Neural progenitor cell (in vitro differentiated cells): ENCODE measurements around the gene CDH13. TPM values are rescaled to one million over a fixed set of nuclear protein-coding genes. Genes with fewer than 3 reads are reported as not detected.

ENCODE experiments used
- DNase-seq: peaks from one replicate; pipeline ENCODE4 v3.0.0-alpha.2; 2016; ENCODE audit warnings: low spot score
- H2AFZ ChIP-seq: fragments of 200-600 bp; sonication (generic); replicated peaks from 2 replicates; pipeline ENCODE4 v1.6.1; 2016; ENCODE audit warnings: antibody characterized with exemption
- H3F3A ChIP-seq: fragments of 200-600 bp; sonication (generic); 2 replicates; pipeline ENCODE4 v1.6.1; 2016; ENCODE audit warnings: antibody characterized with exemption, low read depth
- H3K27ac ChIP-seq: fragments of 200-600 bp; sonication (generic); 2 replicates; pipeline ENCODE4 v1.5.1; 2016; ENCODE audit warnings: mild to moderate bottlenecking
- H3K27me3 ChIP-seq: fragments of 200-600 bp; sonication (generic); 2 replicates; pipeline ENCODE4 v1.6.1; 2016; ENCODE audit warnings: mild to moderate bottlenecking, moderate library complexity
- H3K36me3 ChIP-seq: fragments of 200-600 bp; sonication (generic); 2 replicates; pipeline ENCODE4 v1.5.1; 2016
- H3K4me1 ChIP-seq: fragments of 200-600 bp; sonication (generic); 2 replicates; pipeline ENCODE4 v1.6.1; 2016; ENCODE audit warnings: mixed run types
- H3K4me2 ChIP-seq: fragments of 200-600 bp; sonication (generic); 2 replicates; pipeline ENCODE4 v1.6.1; 2016
- H3K4me3 ChIP-seq: fragments of 200-600 bp; sonication (generic); 2 replicates; pipeline ENCODE4 v1.5.1; 2016
- H3K79me2 ChIP-seq: fragments of 200-600 bp; sonication (generic); 2 replicates; pipeline ENCODE4 v1.6.1; 2016; ENCODE audit warnings: low read depth
- H3K9ac ChIP-seq: fragments of 200-600 bp; sonication (generic); 2 replicates; pipeline ENCODE4 v1.6.1; 2016
- H3K9me3 ChIP-seq: fragments of 200-600 bp; sonication (generic); 2 replicates; pipeline ENCODE4 v1.5.1; 2016; ENCODE audit warnings: low read depth
- H4K20me1 ChIP-seq: fragments of 200-600 bp; sonication (generic); 2 replicates; pipeline ENCODE4 v1.6.1; 2016; ENCODE audit warnings: low read depth
- H3K27ac Mint-ChIP-seq: 3 replicates; pipeline ENCODE4 v1.8.0; 2021; ENCODE audit warnings: mixed read lengths
- H3K27me3 Mint-ChIP-seq: 2 replicates; pipeline ENCODE4 v1.8.0; 2022; ENCODE audit warnings: low read depth, mild to moderate bottlenecking, inconsistent platforms, moderate library complexity, mixed read lengths; ENCODE audit not compliant: insufficient read depth
- H3K36me3 Mint-ChIP-seq: 3 replicates; pipeline ENCODE4 v1.8.0; 2021; ENCODE audit warnings: mixed read lengths
- H3K4me1 Mint-ChIP-seq: 3 replicates; pipeline ENCODE4 v1.8.0; 2021; ENCODE audit warnings: mixed read lengths
- H3K4me3 Mint-ChIP-seq: 3 replicates; pipeline ENCODE4 v1.8.0; 2021; ENCODE audit warnings: mild to moderate bottlenecking, moderate library complexity, mixed read lengths
- H3K9me3 Mint-ChIP-seq: 3 replicates; pipeline ENCODE4 v1.8.0; 2020; ENCODE audit warnings: mixed read lengths
- EZH2 ChIP-seq: fragments of 200-600 bp; sonication (generic); IDR thresholded peaks from 2 replicates; pipeline ENCODE4 v1.6.1; 2017; ENCODE audit warnings: antibody characterized with exemption, mild to moderate bottlenecking, moderate library complexity
- EZH2phosphoT487 ChIP-seq: fragments of 200-600 bp; sonication (generic); IDR thresholded peaks from 2 replicates; pipeline ENCODE4 v1.6.1; 2017; ENCODE audit warnings: antibody characterized with exemption
- total RNA-seq: library from RNA; depleted of rRNA; stranded (reverse); fragments of >200 nt; gene quantifications from 2 replicates; pipeline ENCODE4 v1.2.3, GENCODE V29; 2015; ENCODE audit warnings: low replicate concordance
- TF ChIP-seq, protein P1 (sequence below): fragments of 200-600 bp; sonication (generic); IDR thresholded peaks from 2 replicates; pipeline ENCODE4 v1.5.1; 2017; ENCODE audit warnings: antibody characterized with exemption, mild to moderate bottlenecking

CDH13 gene
- total RNA-seq, 1 donor from 2014 or later, result 3.0 TPM

DNA sequence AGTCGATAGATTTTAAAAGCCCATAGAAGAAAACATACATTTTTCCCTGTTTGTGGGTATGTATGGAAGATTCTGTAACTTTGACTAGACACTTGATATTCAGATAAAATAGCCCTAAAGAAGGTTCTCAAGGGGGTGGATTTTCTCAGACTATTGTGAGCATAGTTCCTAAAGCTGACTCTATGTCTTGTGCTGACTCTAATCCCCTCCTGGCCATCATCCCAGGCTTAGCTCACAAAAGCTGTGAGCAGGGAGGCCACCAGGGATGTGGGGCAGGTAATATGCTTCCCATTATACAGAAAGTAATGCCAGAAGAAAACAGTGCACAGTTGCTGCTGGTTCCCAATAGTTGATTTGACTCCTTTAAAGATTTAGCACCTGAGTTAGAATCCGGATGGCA lies 32.0 kb downstream of the CDH13 start:
- Histone ChIP-seq H4K20me1 (no peaks in the 10 kb centered on the region), H3K36me3 (no peaks in the 10 kb centered on the region), H3K79me2 (no peaks in the 10 kb centered on the region), H3K4me1 (no peaks in the 10 kb centered on the region), H3K27ac (no peak overlapping the region), H3K27me3 (no peaks in the 10 kb centered on the region), H2AFZ (no peak overlapping the region), H3F3A (no peaks in the 10 kb centered on the region), H3K4me3 (no peak overlapping the region), H3K9me3 (no peaks in the 10 kb centered on the region), H3K4me2 (no peak overlapping the region), H3K9ac (no peak overlapping the region)
- Mint-ChIP-seq H3K4me3 (no peak overlapping the region), H3K27ac (no peak overlapping the region), H3K36me3 (no peaks in the 10 kb centered on the region), H3K4me1 (peaks cover 7% of the 10 kb centered on the region), H3K27me3 (no peaks in the 10 kb centered on the region), H3K9me3 (no peaks in the 10 kb centered on the region)
- TF ChIP-seq EZH2 (no peak), EZH2phosphoT487 (no peak)
- TF ChIP-seq, protein P1, sequence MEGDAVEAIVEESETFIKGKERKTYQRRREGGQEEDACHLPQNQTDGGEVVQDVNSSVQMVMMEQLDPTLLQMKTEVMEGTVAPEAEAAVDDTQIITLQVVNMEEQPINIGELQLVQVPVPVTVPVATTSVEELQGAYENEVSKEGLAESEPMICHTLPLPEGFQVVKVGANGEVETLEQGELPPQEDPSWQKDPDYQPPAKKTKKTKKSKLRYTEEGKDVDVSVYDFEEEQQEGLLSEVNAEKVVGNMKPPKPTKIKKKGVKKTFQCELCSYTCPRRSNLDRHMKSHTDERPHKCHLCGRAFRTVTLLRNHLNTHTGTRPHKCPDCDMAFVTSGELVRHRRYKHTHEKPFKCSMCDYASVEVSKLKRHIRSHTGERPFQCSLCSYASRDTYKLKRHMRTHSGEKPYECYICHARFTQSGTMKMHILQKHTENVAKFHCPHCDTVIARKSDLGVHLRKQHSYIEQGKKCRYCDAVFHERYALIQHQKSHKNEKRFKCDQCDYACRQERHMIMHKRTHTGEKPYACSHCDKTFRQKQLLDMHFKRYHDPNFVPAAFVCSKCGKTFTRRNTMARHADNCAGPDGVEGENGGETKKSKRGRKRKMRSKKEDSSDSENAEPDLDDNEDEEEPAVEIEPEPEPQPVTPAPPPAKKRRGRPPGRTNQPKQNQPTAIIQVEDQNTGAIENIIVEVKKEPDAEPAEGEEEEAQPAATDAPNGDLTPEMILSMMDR, result no peak
- DNase-seq, result no peak

DNA sequence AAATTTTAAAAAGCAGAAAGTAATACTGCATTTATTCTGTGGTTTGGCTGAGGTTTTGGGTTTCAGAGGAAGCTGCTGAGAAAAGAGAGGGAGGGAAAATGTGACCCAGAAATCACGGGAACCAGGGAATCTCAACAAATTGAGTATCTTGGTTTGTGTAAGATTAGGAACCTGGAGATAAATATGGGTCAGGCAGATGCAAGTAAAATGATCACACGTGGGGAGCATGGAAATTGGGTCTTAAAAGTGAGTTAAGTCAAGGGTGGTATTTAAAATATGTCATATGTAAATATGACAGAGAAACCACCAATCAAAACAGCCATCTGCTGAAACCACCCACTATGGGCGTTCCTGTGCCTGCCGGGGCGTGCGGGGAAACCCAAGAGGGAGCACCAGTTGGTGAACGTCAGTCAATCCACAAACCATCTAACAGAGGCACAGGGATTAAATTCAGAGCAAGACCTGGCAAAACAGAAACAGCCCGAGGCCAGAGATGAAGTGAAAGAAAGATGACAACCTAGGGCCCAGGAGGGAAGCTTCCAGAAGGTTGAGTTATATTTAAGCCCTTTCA lies 33.4 kb downstream of the CDH13 start:
- no peaks in the 10 kb centered on the region for H3K36me3 Mint-ChIP-seq
- no peak for DNase-seq
- H3K36me3 ChIP-seq, result no peaks in the 10 kb centered on the region

DNA sequence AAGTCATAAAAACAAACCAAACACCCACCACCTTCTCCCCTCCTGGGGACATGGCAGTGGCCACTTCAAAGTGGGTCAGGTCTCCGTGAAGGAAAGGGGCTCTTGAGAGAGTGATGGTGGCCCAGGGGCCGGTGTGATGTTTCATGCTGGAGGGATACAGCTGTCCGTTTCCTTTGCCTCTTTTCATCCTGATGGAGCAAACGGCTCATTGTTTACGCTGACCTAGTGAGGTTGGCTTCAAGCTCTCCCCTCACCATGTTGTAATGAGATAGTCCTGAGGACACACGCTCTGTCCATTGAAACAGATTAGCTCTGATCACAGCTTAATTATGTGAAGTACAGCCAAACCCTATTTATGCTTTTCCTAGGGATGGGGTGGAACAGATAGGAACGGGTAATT lies 34.2 kb downstream of the CDH13 start:
- no peak overlapping the region for H3K4me3 ChIP-seq
- DNase-seq, result no peak
- H3K27me3 ChIP-seq, result no peaks in the 10 kb centered on the region
- H3K36me3 ChIP-seq, result no peaks in the 10 kb centered on the region
- no peak overlapping the region for H3K27ac ChIP-seq
- H3K4me2 ChIP-seq, result no peak overlapping the region
- no peaks in the 10 kb centered on the region for H3F3A ChIP-seq
- no peaks in the 10 kb centered on the region for H3K4me1 Mint-ChIP-seq
- no peaks in the 10 kb centered on the region for H3K4me1 ChIP-seq
- no peaks in the 10 kb centered on the region for H3K36me3 Mint-ChIP-seq
- no peaks in the 10 kb centered on the region for H3K9me3 Mint-ChIP-seq
- H3K27ac Mint-ChIP-seq, result peak overlapping the region; percentile 18
- no peaks in the 10 kb centered on the region for H4K20me1 ChIP-seq
- peak overlapping the region; percentile 27 for H2AFZ ChIP-seq
- no peak overlapping the region for H3K4me3 Mint-ChIP-seq
- H3K79me2 ChIP-seq, result no peaks in the 10 kb centered on the region
- H3K9ac ChIP-seq, result no peak overlapping the region
- TF ChIP-seq EZH2, result no peak
- TF ChIP-seq, protein P1, result no peak
- no peak for TF ChIP-seq EZH2phosphoT487
- H3K27me3 Mint-ChIP-seq, result peaks cover 2% of the 10 kb centered on the region
- no peaks in the 10 kb centered on the region for H3K9me3 ChIP-seq

More for the DNA sequence above, 33.4 kb downstream of the CDH13 start:
- H3K27ac Mint-ChIP-seq, result no peak overlapping the region
- H3K4me1 Mint-ChIP-seq, result peaks cover 3% of the 10 kb centered on the region
- Histone ChIP-seq H3K79me2 (no peaks in the 10 kb centered on the region), H3K27ac (no peak overlapping the region), H2AFZ (no peak overlapping the region), H3K27me3 (no peaks in the 10 kb centered on the region), H3F3A (no peaks in the 10 kb centered on the region), H3K4me1 (no peaks in the 10 kb centered on the region), H3K9ac (no peak overlapping the region), H3K4me2 (no peak overlapping the region), H3K9me3 (no peaks in the 10 kb centered on the region), H3K4me3 (no peak overlapping the region), H4K20me1 (no peaks in the 10 kb centered on the region)
- no peaks in the 10 kb centered on the region for H3K9me3 Mint-ChIP-seq
- TF ChIP-seq EZH2 (no peak), EZH2phosphoT487 (no peak)
- TF ChIP-seq, protein P1, result no peak
- H3K4me3 Mint-ChIP-seq, result no peak overlapping the region
- peaks cover 2% of the 10 kb centered on the region for H3K27me3 Mint-ChIP-seq
